ENCODE measurements around the gene TP53I11.

The TP53I11 gene

DNA sequence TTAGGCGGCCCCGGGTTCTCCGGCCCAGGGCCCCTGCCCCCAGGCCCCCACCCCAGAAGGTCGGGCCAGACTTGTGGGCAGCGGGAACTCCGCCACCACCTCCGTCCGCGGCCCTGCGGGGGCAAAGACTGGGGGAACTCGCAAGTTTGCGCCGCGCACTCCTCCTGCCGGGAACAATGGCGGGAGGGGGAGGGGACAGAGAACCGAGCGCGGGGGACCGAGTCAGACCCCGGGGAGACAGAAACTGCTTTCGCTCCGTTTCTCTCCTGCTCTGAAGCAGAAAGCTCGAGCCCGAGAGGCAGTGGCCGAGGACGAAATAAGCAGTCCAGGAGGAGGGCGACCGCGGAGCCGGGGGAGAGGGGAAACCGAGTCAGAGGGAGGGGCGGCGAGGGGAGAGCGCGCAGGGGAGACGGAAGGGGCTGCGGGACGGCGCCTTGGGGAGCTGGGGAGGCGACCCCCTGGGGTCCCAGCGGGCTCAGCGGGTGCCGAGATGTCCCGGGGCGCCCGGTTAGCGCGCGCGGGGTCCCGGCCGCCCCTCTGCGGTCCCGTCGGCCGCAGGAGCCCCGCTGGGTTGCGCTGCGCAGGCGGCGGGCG, 555 bp downstream of the TP53I11 start:
- TF ChIP-seq Cebpa-rat (IDR thresholded peaks at IDR 0.05): no peak
- Histone ChIP-seq H3K4me3 (peak overlapping the region; percentile 96), H3K9ac (peak overlapping the region; percentile 96), H3K4me2 (peak overlapping the region; percentile 99), H3K27ac (peak overlapping the region; percentile 98), H3K9me3 (no peaks in the 10 kb centered on the region), H4K20me1 (peaks cover 42% of the 10 kb centered on the region), H3K36me3 (0 out of 2 replicates have a peak, but pooled peaks cover 4% of the 10 kb centered on the region), H3K27me3 (no peaks in the 10 kb centered on the region), H3K4me1 (peaks cover 82% of the 10 kb centered on the region)

DNA sequence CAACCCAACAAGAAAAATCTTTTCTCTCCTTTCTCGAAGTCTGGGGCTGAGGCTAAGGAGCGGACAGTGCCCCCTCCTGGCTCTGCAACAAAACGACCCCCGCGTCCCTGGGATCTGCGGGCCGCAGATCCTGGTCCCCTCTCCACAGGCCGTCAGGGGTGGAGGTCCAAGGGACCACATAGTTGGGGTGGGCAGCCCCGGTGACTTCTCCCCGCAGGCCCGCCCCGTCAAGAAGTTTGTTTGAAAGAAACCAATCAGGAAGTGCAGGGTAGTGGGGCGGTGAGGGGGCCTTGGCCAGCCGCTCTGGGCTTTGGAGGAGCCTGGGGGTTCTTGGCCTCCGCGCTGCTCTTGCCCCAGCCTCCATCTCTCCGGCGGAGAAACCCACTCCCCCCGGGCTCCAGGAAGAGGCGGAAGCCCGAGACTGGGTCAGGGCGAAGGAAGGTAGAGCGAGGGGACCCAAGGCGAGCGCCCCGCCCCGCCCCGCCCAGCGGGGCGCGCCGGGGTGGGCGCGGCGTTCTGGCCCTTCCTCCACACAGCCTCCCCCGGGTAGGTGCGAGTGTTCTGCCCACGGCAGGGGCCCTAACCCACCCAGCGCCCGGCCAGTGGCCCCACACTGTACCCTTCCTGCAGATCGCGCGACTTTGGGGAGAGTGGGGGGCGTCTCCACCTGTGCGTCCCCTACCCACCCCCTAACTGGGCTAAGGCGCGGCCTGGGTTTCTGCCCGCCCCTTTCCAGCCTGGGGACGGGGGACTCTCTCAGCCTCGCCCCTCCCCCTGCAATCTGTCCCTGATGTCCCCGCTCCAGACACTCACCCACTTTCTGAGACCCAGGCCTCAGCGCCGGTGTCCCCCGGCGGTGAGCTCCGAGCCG, 1.3 kb downstream of the TP53I11 start:
- Histone ChIP-seq H4K20me1 (peaks cover 50% of the 10 kb centered on the region), H3K4me3 (peak overlapping the region; percentile 96), H3K9ac (peak overlapping the region; percentile 96)

DNA sequence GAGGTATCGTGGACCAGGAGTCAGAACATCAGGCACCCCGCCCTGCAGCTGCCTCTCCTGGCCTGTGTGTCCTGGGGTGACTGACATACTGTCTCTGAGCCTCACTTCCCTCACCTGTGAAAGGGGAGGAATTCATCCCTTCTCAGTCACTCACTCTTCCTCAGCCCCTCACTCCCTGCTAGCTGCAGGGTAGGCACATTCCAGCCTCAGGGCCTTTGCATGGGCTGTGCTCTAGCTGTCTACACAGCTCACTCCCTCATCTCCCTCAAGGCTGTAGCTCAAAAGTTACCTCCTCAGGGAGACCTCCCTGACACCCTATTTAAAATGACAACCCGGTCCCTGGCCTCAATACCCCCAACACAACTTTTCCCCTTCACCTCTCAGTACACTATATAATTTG, 2.5 kb downstream of the TP53I11 start:
- peak overlapping the region; percentile 99 for H3K4me2 ChIP-seq
- H3K9me3 ChIP-seq: no peaks in the 10 kb centered on the region
- H3K9ac ChIP-seq: peak overlapping the region; percentile 96; the same call in 1 of the 2 replicates
- H4K20me1 ChIP-seq: peaks cover 62% of the 10 kb centered on the region
- TF ChIP-seq Cebpa-rat (IDR thresholded peaks at IDR 0.05): no peak
- 0 out of 2 replicates have a peak, but pooled peaks cover 4% of the 10 kb centered on the region for H3K36me3 ChIP-seq
- peaks cover 82% of the 10 kb centered on the region for H3K4me1 ChIP-seq
- no peaks in the 10 kb centered on the region for H3K27me3 ChIP-seq
- H3K4me3 ChIP-seq: no peak overlapping the region; the same call in 1 of the 2 replicates
- no peak overlapping the region; the same call in 1 of the 2 replicates for H3K27ac ChIP-seq

More for the DNA sequence above, 1.3 kb downstream of the TP53I11 start:
- H3K27ac ChIP-seq: peak overlapping the region; percentile 98
- H3K27me3 ChIP-seq: no peaks in the 10 kb centered on the region
- TF ChIP-seq Cebpa-rat (IDR thresholded peaks at IDR 0.05): no peak
- H3K4me2 ChIP-seq: peak overlapping the region; percentile 99
- peaks cover 82% of the 10 kb centered on the region for H3K4me1 ChIP-seq
- 0 out of 2 replicates have a peak, but pooled peaks cover 4% of the 10 kb centered on the region for H3K36me3 ChIP-seq
- no peaks in the 10 kb centered on the region for H3K9me3 ChIP-seq

DNA sequence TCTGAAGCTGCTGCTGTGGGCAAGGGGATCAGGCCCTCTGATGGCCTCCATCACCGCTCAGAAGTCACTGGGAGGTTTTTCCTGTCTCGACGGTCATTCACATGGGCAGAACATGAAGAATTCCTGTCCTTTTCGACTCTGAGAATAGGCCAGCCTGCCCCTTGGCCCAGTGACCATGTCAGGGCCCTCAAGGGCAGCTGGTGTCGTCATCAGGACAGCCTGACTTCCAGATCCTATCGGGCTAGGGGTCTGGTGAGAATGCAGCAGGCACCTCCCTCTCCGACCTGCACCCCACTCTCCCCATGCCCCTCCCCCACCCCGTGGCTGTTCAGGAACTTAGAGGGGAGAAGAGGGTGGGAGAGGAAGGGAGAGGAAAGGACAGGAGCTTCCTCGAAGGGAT, 3.6 kb downstream of the TP53I11 start:
- H3K27ac ChIP-seq: peak overlapping the region; percentile 91
- peak overlapping the region; percentile 99 for H3K4me2 ChIP-seq
- no peak for TF ChIP-seq Cebpa-rat (IDR thresholded peaks at IDR 0.05)
- peak overlapping the region; percentile 67 for H3K9ac ChIP-seq
- H3K4me1 ChIP-seq: peaks cover 82% of the 10 kb centered on the region
- no peaks in the 10 kb centered on the region for H3K9me3 ChIP-seq
- no peaks in the 10 kb centered on the region for H3K27me3 ChIP-seq
- H3K4me3 ChIP-seq: no peak overlapping the region
- H4K20me1 ChIP-seq: peaks cover 66% of the 10 kb centered on the region
- H3K36me3 ChIP-seq: 0 out of 2 replicates have a peak, but pooled peaks cover 4% of the 10 kb centered on the region

DNA sequence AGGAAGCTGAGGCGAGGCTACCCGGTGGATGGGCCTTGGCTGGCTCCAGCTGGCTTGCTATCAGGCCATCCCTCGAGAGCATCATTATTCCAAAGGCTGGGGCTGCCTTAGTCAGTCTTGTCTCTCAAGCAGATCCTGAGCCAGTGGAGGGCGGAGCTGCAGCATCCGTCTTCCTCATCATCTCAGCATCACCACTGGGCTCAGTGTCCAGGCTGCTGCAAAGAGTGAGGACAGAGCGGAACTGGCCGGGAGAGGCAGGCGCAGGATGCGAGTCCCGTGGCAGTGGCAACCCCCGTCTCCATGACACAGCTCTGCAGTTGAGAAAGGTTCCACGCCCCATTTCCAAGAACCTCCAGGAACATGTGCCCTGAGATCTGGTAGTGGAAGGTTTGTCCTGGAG, 4.4 kb downstream of the TP53I11 start:
- H3K4me3 ChIP-seq: no peak overlapping the region
- 0 out of 2 replicates have a peak, but pooled peaks cover 4% of the 10 kb centered on the region for H3K36me3 ChIP-seq
- no peak for TF ChIP-seq Cebpa-rat (IDR thresholded peaks at IDR 0.05)

DNA sequence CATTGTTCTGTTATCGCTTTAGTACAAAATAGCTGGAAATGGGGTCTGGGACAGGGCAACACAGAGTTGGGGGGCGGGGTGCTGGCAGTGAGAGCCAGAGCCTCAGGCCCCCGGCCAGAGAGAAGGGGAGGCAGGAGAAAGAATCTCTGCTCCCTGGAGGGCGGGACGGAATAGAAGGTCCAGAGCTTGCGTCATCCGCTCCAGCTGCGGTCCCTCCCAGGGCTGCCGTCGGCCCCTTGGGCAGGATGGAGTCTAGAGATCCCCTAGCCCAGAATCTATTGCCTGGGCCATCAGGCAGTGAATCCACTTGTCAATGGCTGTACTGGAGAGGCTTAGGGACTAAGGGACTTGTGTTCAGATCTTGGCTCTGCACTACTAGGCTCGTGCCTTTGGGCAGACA, 5.0 kb downstream of the TP53I11 start:
- no peaks in the 10 kb centered on the region for H3K9me3 ChIP-seq
- H3K27ac ChIP-seq: peak overlapping the region; percentile 91
- H3K36me3 ChIP-seq: peaks cover 8% of the 10 kb centered on the region
- TF ChIP-seq Cebpa-rat (IDR thresholded peaks at IDR 0.05): no peak
- H3K4me1 ChIP-seq: peaks cover 84% of the 10 kb centered on the region
- H3K4me2 ChIP-seq: peak overlapping the region; percentile 99
- H3K27me3 ChIP-seq: no peaks in the 10 kb centered on the region
- H3K9ac ChIP-seq: peak overlapping the region; percentile 47; the same call in 1 of the 2 replicates
- H4K20me1 ChIP-seq: peaks cover 75% of the 10 kb centered on the region
- H3K4me3 ChIP-seq: 0 out of 2 replicates have a peak overlapping the region, but pooled peaks have one; percentile 15

More for the DNA sequence above, 4.4 kb downstream of the TP53I11 start:
- Histone ChIP-seq H3K4me2 (peak overlapping the region; percentile 99), H3K27me3 (no peaks in the 10 kb centered on the region), H3K9ac (peak overlapping the region; percentile 67), H3K4me1 (peaks cover 82% of the 10 kb centered on the region), H3K9me3 (no peaks in the 10 kb centered on the region), H4K20me1 (peaks cover 69% of the 10 kb centered on the region), H3K27ac (peak overlapping the region; percentile 91)

DNA sequence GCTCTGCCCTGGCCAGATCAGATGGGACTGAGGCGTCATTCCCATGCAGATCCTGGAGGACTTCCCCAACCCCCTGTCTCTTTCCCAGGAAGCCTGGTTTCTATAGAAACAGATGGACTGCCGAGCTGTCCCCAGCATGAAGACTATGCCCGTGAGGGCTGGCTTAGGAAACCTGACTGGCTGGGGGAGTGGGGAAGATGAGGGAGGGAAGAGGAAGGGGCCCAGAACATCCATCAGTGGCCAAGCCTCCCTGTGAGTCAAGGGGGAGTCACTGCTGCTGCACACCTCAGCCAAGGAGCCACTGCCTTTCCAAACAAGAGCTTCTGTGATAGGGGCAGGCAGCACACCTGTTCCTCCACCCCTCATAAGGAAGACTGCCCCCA, 5.8 kb downstream of the TP53I11 start:
- H3K9me3 ChIP-seq: no peaks in the 10 kb centered on the region
- H3K27ac ChIP-seq: peak overlapping the region; percentile 91
- peak overlapping the region; percentile 47 for H3K9ac ChIP-seq
- peaks cover 83% of the 10 kb centered on the region for H4K20me1 ChIP-seq
- no peaks in the 10 kb centered on the region for H3K27me3 ChIP-seq
- peaks cover 16% of the 10 kb centered on the region for H3K36me3 ChIP-seq
- TF ChIP-seq Cebpa-rat (IDR thresholded peaks at IDR 0.05): no peak
- H3K4me1 ChIP-seq: peaks cover 92% of the 10 kb centered on the region
- H3K4me2 ChIP-seq: peak overlapping the region; percentile 99
- no peak overlapping the region for H3K4me3 ChIP-seq

DNA sequence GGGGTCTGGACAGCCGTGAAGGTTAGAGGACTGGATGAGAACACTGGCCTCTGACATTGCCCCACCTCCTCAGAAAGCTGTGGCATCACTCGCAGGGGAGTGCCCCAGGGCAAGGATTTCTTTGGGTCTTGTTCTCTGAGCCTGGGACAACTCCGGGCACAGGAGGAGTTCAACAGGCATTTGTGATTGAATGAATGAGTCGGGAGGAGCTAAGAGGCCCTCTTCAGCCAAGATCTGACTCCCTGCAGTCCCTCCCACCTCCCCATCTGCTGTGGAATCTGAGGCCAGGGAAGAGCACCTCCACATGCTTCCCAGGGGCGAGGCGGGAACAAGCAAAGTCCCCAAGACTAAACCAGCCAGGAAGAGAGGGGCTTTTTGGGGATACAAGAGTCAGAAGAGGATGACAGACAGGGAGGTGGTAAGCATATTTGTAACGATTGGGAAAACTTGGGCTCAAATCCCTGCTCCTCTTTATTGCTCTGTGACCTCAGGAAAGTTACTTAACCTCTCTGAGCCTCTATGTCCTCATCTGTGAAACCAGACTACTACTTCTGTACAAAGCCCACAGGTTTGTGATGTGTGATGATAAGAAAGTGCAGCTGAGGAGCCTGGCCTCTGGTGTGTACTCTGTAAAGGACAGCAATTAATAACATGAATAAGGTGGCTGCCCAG, 6.4 kb downstream of the TP53I11 start:
- Histone ChIP-seq H4K20me1 (peaks cover 88% of the 10 kb centered on the region), H3K27ac (peak overlapping the region; percentile 91), H3K36me3 (peaks cover 22% of the 10 kb centered on the region), H3K9me3 (no peaks in the 10 kb centered on the region), H3K27me3 (no peaks in the 10 kb centered on the region), H3K9ac (peak overlapping the region; percentile 61), H3K4me2 (peak overlapping the region; percentile 99), H3K4me1 (peaks cover 97% of the 10 kb centered on the region), H3K4me3 (no peak overlapping the region)
- no peak for TF ChIP-seq Cebpa-rat (IDR thresholded peaks at IDR 0.05)

DNA sequence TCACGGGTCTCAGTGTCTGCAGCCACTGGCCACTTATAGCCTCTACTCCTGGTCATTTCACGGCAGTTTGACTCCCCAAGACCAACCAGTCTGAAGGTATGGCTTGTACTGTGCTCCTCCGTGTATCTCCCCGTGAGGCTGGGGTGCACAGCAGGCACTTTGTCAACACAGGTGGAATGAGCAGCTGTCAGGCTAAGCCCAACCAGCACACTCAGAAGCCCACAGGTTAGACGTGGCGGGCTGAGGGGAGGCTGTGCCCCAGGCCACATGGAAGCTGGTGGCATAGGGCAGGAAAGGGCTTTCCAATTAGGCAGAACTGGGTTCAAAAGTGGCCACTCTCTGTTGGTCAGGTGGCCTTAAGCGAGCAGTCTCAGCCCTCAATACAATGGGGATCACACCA, 7.0 kb downstream of the TP53I11 start:
- peak overlapping the region; percentile 62 for H3K4me3 ChIP-seq
- H3K4me1 ChIP-seq: peaks cover 100% of the 10 kb centered on the region
- H3K4me2 ChIP-seq: peak overlapping the region; percentile 99
- H3K9me3 ChIP-seq: no peaks in the 10 kb centered on the region
- peaks cover 24% of the 10 kb centered on the region for H3K36me3 ChIP-seq
- no peaks in the 10 kb centered on the region for H3K27me3 ChIP-seq
- peak overlapping the region; percentile 61 for H3K9ac ChIP-seq
- no peak for TF ChIP-seq Cebpa-rat (IDR thresholded peaks at IDR 0.05)
- peaks cover 87% of the 10 kb centered on the region for H4K20me1 ChIP-seq
- H3K27ac ChIP-seq: peak overlapping the region; percentile 91
